Gastrocnemius medialis (tissue), 4 donors: ENCODE data around the gene SH2B3. TPM values are rescaled to one million over a fixed set of nuclear protein-coding genes. Genes with fewer than 3 reads are reported as not detected.

ENCODE experiments used
- ATAC-seq, 2 donors: fragments of 150-250 bp; one replicate each; pipeline ENCODE4 v1.9.1; 2016
- DNase-seq, 2 donors: peaks; one replicate each; pipeline ENCODE4 v3.0.0-alpha.2; 2019
- H3K27ac ChIP-seq, 4 donors: fragments of 200-600 bp; sonication (generic); 1 replicate in 1 of 4; 2 replicates in 3 of 4; pipeline ENCODE4 v1.5.1; 2016 to 2018; ENCODE audit warnings: mild to moderate bottlenecking in 2 of 4, moderate library complexity in 1 of 4
- H3K27me3 ChIP-seq, 3 donors: fragments of 200-600 bp; sonication (generic) in 2 of 3; 1 replicate in 1 of 3; 2 replicates in 2 of 3; pipeline versions ENCODE4 v1.5.1 to v1.6.0; 2016 to 2019; ENCODE audit warnings: mild to moderate bottlenecking in 1 of 3, moderate library complexity in 1 of 3
- H3K36me3 ChIP-seq, 2 donors: fragments of 200-600 bp; sonication (generic) in 1 of 2; one replicate each; pipeline ENCODE4 v1.5.1; 2017 to 2018
- H3K4me1 ChIP-seq, 2 donors: fragments of 200-600 bp; sonication (generic) in 1 of 2; one replicate each; pipeline ENCODE4 v1.5.1; 2016 to 2017; ENCODE audit warnings: mild to moderate bottlenecking in 2 of 2
- H3K4me3 ChIP-seq, 4 donors: fragments of 200-600 bp; sonication (generic) in 3 of 4; 1 replicate in 1 of 4; 2 replicates in 3 of 4; pipeline ENCODE4 v1.5.1; 2016 to 2019; ENCODE audit warnings: mild to moderate bottlenecking in 2 of 4
- H3K9me3 ChIP-seq, 3 donors: fragments of 200-600 bp; sonication (generic) in 2 of 3; 1 replicate in 1 of 3; 2 replicates in 2 of 3; pipeline ENCODE4 v1.5.1; 2016 to 2019
- POLR2A ChIP-seq, 2 donors: fragments of 450-650 bp; IDR thresholded peaks; one replicate each; pipeline ENCODE4 v1.6.1; 2017; ENCODE audit warnings: antibody characterized with exemption in 2 of 2, mild to moderate bottlenecking in 2 of 2, moderate library complexity in 2 of 2
- in situ Hi-C, 4 donors: fragments of 200-750 bp; cut with MboI; loops; one replicate each; pipeline versions ENCODE4 v1.15.0 to v1.8.0; 2017; ENCODE audit warnings: low sequenced_read_pairs in 4 of 4
- intact Hi-C: fragments of 100-400 bp; cut with DNase I; formaldehyde crosslinking; loops from one replicate; pipeline ENCODE4 v1.15.1; 2023; ENCODE audit warnings: low total_unique reads
- total RNA-seq, 4 donors: library from RNA; depleted of rRNA; stranded (reverse); fragments of >200 nt; gene quantifications; one replicate each; pipeline versions ENCODE4 v1.1.0 to v1.2.3, GENCODE V29; 2016
- TF ChIP-seq, protein P1 (sequence below), 5 experiments: fragments of 450-650 bp in 3 of 5; fragments of 200-600 bp in 2 of 5; sonication (generic) in 2 of 5; IDR thresholded peaks in 4 of 5; conservative IDR thresholded peaks in 1 of 5; 1 replicate in 4 of 5; 2 replicates in 1 of 5; pipeline ENCODE4 v1.5.1; 2016 to 2019; ENCODE audit warnings: antibody characterized with exemption in 5 of 5, mild to moderate bottlenecking in 3 of 5, moderate library complexity in 3 of 5

The SH2B3 gene
- total RNA-seq, 4 donors from 2014 or later: 10.4 to 20.0 (median 15.5) TPM

DNA sequence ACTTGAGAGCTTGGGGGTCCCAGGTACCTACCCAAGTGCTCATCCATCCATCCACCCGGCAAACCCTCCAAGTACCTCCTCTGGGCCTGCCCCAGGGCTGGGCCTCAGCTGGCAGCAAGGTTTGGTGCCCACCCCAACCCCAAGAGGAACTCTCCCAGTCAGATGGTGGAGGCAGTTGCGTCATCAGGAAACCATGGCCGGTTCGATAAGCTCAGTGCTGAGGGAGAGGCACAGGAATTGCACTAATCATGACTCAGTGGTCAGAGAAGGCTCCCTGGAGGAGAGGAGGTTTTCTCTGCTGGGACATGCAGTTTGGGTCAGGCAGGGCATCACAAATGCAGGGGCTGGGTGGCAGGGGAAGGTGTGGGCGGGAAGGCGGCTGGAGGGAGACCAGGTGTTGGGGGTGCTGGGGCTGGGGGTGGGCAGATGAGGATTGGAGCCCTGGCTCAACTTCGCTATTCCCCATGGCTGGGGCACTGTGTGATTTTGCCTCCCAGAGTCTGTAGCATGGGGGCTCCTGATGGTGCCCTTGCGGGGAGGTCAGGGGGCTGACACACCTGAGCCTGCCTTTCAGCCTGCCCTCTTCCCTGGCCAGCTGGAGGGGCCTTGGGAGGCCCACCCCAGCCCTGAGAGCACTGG lies 32.2 kb downstream of the SH2B3 start:
- Histone ChIP-seq H3K4me3 (no peak overlapping the region), H3K27ac (peak overlapping the region; percentile 29 to 89 (median 64)), H3K27me3 (no peaks in the 10 kb centered on the region), H3K9me3 (no peaks in the 10 kb centered on the region), H3K36me3 (no peaks in the 10 kb centered on the region), H3K4me1 (peaks cover 40 to 50% of the 10 kb centered on the region in 2 donors)
- intact Hi-C loops: no loop called here
- DNase-seq (no peak), ATAC-seq (no peak)
- in situ Hi-C loops: no loop called here
- TF ChIP-seq, protein P1, sequence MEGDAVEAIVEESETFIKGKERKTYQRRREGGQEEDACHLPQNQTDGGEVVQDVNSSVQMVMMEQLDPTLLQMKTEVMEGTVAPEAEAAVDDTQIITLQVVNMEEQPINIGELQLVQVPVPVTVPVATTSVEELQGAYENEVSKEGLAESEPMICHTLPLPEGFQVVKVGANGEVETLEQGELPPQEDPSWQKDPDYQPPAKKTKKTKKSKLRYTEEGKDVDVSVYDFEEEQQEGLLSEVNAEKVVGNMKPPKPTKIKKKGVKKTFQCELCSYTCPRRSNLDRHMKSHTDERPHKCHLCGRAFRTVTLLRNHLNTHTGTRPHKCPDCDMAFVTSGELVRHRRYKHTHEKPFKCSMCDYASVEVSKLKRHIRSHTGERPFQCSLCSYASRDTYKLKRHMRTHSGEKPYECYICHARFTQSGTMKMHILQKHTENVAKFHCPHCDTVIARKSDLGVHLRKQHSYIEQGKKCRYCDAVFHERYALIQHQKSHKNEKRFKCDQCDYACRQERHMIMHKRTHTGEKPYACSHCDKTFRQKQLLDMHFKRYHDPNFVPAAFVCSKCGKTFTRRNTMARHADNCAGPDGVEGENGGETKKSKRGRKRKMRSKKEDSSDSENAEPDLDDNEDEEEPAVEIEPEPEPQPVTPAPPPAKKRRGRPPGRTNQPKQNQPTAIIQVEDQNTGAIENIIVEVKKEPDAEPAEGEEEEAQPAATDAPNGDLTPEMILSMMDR (IDR thresholded peaks at IDR 0.05 in 4 of 5, conservative IDR thresholded peaks at IDR 0.05 in 1 of 5): no peak
- TF ChIP-seq POLR2A (IDR thresholded peaks at IDR 0.05): no peak

DNA sequence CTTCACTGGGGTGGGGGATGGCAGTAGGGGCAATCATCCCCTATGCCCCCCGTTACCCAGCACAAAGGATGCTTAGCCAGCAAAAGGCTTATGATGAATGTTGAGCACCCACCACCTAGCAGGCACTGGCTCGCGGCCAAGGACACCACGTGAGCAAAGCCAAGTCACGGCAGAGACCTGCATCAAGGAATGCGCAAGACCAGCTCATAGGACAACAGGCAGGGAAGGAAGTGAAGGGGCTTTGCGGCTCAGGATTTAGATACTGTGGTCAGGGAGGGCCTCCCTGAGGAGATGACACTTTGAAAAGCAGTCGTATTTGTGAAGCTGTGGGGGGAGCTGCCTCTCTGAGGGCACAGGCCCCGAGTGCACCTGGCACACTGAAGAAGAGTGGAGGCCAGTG lies 32.8 kb downstream of the SH2B3 start:
- DNase-seq (no peak), ATAC-seq (no peak)
- no peak overlapping the region for H3K4me3 ChIP-seq
- TF ChIP-seq, protein P1 (IDR thresholded peaks at IDR 0.05 in 4 of 5, conservative IDR thresholded peaks at IDR 0.05 in 1 of 5): no peak
- TF ChIP-seq POLR2A (IDR thresholded peaks at IDR 0.05): no peak
- intact Hi-C loops: no loop called here
- no peaks in the 10 kb centered on the region for H3K9me3 ChIP-seq
- peak overlapping the region; percentile 29 to 89 (median 64) for H3K27ac ChIP-seq
- in situ Hi-C loops: no loop called here
- H3K27me3 ChIP-seq: no peaks in the 10 kb centered on the region
- no peaks in the 10 kb centered on the region for H3K36me3 ChIP-seq
- H3K4me1 ChIP-seq: peaks cover 43 to 51% of the 10 kb centered on the region in 2 donors

DNA sequence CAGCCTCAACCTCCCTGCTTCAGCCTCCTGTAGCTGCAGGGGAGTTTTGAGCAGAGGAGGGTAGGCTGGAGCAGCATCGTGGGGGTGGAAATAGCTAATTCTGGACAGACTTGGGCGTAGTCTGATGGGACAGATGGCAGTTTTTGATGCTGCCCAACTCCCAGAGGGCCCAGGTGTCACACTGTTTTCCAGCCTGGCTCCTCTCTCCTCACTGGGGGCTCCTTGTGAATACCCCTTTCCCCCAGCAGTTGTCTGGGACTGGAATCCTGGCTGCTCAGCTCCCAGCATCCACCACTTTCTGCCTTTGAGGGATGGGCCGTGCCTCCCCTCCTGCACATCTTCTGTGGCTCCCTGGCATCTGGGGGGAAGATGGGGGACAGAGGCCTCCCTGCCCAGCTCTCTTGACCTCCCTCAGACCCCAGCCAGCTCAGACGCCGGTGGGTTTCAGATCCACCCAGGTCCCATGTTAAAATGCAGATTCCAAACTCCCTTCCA lies 34.0 kb downstream of the SH2B3 start:
- no peaks in the 10 kb centered on the region for H3K36me3 ChIP-seq
- ATAC-seq (no peak), DNase-seq (peak in 1 of 2 donors; percentile 10)
- in situ Hi-C loops: no loop called here
- no peak overlapping the region for H3K4me3 ChIP-seq
- peak overlapping the region; percentile 45 to 80 (median 70) for H3K27ac ChIP-seq
- intact Hi-C loops: no loop called here
- no peaks in the 10 kb centered on the region for H3K27me3 ChIP-seq
- H3K4me1 ChIP-seq: peaks cover 43 to 46% of the 10 kb centered on the region in 2 donors
- H3K9me3 ChIP-seq: no peaks in the 10 kb centered on the region
- TF ChIP-seq, protein P1 (IDR thresholded peaks at IDR 0.05 in 4 of 5, conservative IDR thresholded peaks at IDR 0.05 in 1 of 5): no peak
- TF ChIP-seq POLR2A (IDR thresholded peaks at IDR 0.05): no peak

DNA sequence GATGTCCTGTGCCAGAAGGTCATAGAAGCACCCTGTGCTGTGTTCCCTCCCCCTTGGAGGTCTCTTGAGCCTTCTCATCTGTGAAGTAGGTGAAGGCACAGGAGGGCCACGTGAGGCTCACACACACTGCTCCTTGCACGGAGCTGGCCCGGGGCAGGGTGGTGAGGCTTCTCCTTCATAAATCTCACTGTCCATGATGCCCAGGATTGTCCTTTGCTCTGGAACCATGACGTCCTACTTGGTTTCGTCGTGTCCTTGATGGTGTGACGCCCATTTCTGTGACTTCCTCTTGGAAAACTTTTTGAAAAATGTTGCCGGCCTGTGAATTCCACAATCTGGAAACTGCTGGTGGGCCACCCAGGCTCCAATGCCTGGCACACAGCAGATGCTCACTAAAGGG lies 34.4 kb downstream of the SH2B3 start:
- peaks cover 44 to 46% of the 10 kb centered on the region in 2 donors for H3K4me1 ChIP-seq
- H3K27ac ChIP-seq: peak overlapping the region; percentile 51 to 80 (median 70)
- ATAC-seq: no peak
- H3K36me3 ChIP-seq: no peaks in the 10 kb centered on the region
- no peaks in the 10 kb centered on the region for H3K27me3 ChIP-seq
- in situ Hi-C loops: no loop called here
- peak in 1 of 2 donors; percentile 10 for DNase-seq
- intact Hi-C loops: no loop called here
- no peaks in the 10 kb centered on the region for H3K9me3 ChIP-seq
- no peak overlapping the region for H3K4me3 ChIP-seq
- TF ChIP-seq, protein P1 (IDR thresholded peaks at IDR 0.05 in 4 of 5, conservative IDR thresholded peaks at IDR 0.05 in 1 of 5): no peak
- TF ChIP-seq POLR2A (IDR thresholded peaks at IDR 0.05): no peak
